ENCODE data around the gene CSTPP1.
"Not testable (repeated sequence)": the region's sequence is repeated elsewhere in the genome, so short reads cannot be mapped to it uniquely, and the experiment has no call there.

CSTPP1 gene

GRCh38 chr11:46958777-46959176, 22.2 kb downstream of the CSTPP1 start:
- DNase-seq, result no peak

- DNase-seq, result no peak
Measured at GRCh38 chr11:46961041-46961440, 24.5 kb downstream of the CSTPP1 start.

GRCh38 chr11:46961886-46962285, 25.3 kb downstream of the CSTPP1 start:
- DNase-seq, result not testable (repeated sequence)

- DNase-seq, result no peak
Measured at GRCh38 chr11:46963844-46964243, 27.3 kb downstream of the CSTPP1 start.

GRCh38 chr11:46966773-46967172, 30.2 kb downstream of the CSTPP1 start:
- DNase-seq, result no peak

GRCh38 chr11:46967962-46968361, 31.4 kb downstream of the CSTPP1 start:
- no peak for DNase-seq

GRCh38 chr11:46969379-46969778, 32.8 kb downstream of the CSTPP1 start:
- DNase-seq, result peak; percentile 13

- no peak for DNase-seq
Measured at GRCh38 chr11:46970913-46971625, 34.5 kb downstream of the CSTPP1 start.

GRCh38 chr11:46972343-46972742, 35.8 kb downstream of the CSTPP1 start:
- DNase-seq, result peak; percentile 38

- DNase-seq, result no peak
Measured at GRCh38 chr11:46972821-46973220, 36.3 kb downstream of the CSTPP1 start.

GRCh38 chr11:46976182-46976854, 39.8 kb downstream of the CSTPP1 start:
- no peak for DNase-seq

- peak; percentile 76 for DNase-seq
Measured at GRCh38 chr11:46977038-46977813, 40.7 kb downstream of the CSTPP1 start.

GRCh38 chr11:46978005-46978491, 41.5 kb downstream of the CSTPP1 start:
- DNase-seq, result no peak

- no peak for DNase-seq
Measured at GRCh38 chr11:46979358-46979757, 42.8 kb downstream of the CSTPP1 start.

GRCh38 chr11:46981436-46981835, 44.9 kb downstream of the CSTPP1 start:
- DNase-seq, result no peak

- DNase-seq, result no peak
Measured at GRCh38 chr11:46982797-46983452, 46.4 kb downstream of the CSTPP1 start.

GRCh38 chr11:46983598-46983997, 47.0 kb downstream of the CSTPP1 start:
- DNase-seq, result no peak

- no peak for DNase-seq
Measured at GRCh38 chr11:46984548-46984947, 48.0 kb downstream of the CSTPP1 start.

- no peak for DNase-seq
Measured at GRCh38 chr11:46984987-46985386, 48.4 kb downstream of the CSTPP1 start.

GRCh38 chr11:46987183-46987582, 50.6 kb downstream of the CSTPP1 start:
- DNase-seq, result no peak

- not testable (repeated sequence) for DNase-seq
Measured at GRCh38 chr11:46989810-46990487, 53.4 kb downstream of the CSTPP1 start.

- no peak for DNase-seq
Measured at GRCh38 chr11:46991391-46991790, 54.8 kb downstream of the CSTPP1 start.

Data from midbrain (tissue), 1 donor.